HG02870 (cell line): Measurements from ENCODE around the gene ZNF385B.

Source experiments
- ATAC-seq: cut with Tn5 transposase; IDR thresholded peaks from one replicate; pipeline ENCODE4 v1.9.1; 2021; ENCODE audit warnings: mild to moderate bottlenecking, moderate library complexity; ENCODE audit not compliant: unreplicated experiment

ZNF385B gene

GRCh38 chr2:179594268-179595112, 266.9 kb downstream of the ZNF385B start:
- no peak for ATAC-seq

GRCh38 chr2:179593323-179593722, 268.1 kb downstream of the ZNF385B start:
- ATAC-seq, result no peak

- no peak for ATAC-seq
Observed at GRCh38 chr2:179592167-179592936, 269.1 kb downstream of the ZNF385B start.

GRCh38 chr2:179591690-179592089, 269.7 kb downstream of the ZNF385B start:
- ATAC-seq, result no peak

- ATAC-seq, result no peak
Observed at GRCh38 chr2:179588486-179589145, 272.8 kb downstream of the ZNF385B start.

GRCh38 chr2:179584760-179585159, 276.7 kb downstream of the ZNF385B start:
- ATAC-seq, result no peak

- no peak for ATAC-seq
Observed at GRCh38 chr2:179581605-179582004, 279.8 kb downstream of the ZNF385B start.

GRCh38 chr2:179580378-179581146, 280.9 kb downstream of the ZNF385B start:
- ATAC-seq, result no peak

- ATAC-seq, result no peak
Observed at GRCh38 chr2:179579800-179580199, 281.6 kb downstream of the ZNF385B start.

GRCh38 chr2:179578171-179578916, 283.1 kb downstream of the ZNF385B start:
- no peak for ATAC-seq

GRCh38 chr2:179574061-179574519, 287.3 kb downstream of the ZNF385B start:
- ATAC-seq, result no peak

- ATAC-seq, result no peak
Observed at GRCh38 chr2:179572544-179572943, 288.9 kb downstream of the ZNF385B start.

- ATAC-seq, result no peak
Observed at GRCh38 chr2:179571721-179572120, 289.7 kb downstream of the ZNF385B start.

- no peak for ATAC-seq
Observed at GRCh38 chr2:179571252-179571651, 290.2 kb downstream of the ZNF385B start.

GRCh38 chr2:179569831-179570233, 291.6 kb downstream of the ZNF385B start:
- no peak for ATAC-seq

GRCh38 chr2:179565807-179566206, 295.6 kb downstream of the ZNF385B start:
- no peak for ATAC-seq

GRCh38 chr2:179562330-179562885, 299.0 kb downstream of the ZNF385B start:
- no peak for ATAC-seq

GRCh38 chr2:179561702-179562101, 299.7 kb downstream of the ZNF385B start:
- ATAC-seq, result no peak

GRCh38 chr2:179560257-179560735, 301.1 kb downstream of the ZNF385B start:
- no peak for ATAC-seq
